HG03108 (cell line): Measurements from ENCODE around the gene GRK2.

Source experiments
- ATAC-seq: cut with Tn5 transposase; IDR thresholded peaks from one replicate; pipeline ENCODE4 v1.9.1; 2021; ENCODE audit warnings: moderate library complexity; ENCODE audit not compliant: unreplicated experiment

Gene GRK2

DNA sequence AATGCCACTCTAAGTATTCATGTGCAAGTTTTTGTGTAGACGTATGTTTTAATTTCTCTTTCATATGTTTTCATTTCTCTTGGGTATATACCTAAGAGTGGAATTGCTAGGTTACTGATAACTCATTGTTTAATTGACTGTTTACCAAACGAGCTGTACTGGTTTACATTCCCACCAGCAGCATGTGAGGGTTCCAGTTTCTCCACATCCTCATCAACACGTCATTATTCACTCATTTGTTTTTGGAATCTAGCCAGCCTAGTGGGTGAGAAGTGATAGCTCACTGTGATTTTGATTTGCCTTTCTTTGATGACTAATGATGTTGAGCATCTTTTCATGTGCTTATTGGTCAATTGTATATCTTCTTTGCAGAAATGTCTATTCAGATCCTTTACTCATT lies 26.8 kb downstream of the GRK2 start:
- ATAC-seq = no peak

DNA sequence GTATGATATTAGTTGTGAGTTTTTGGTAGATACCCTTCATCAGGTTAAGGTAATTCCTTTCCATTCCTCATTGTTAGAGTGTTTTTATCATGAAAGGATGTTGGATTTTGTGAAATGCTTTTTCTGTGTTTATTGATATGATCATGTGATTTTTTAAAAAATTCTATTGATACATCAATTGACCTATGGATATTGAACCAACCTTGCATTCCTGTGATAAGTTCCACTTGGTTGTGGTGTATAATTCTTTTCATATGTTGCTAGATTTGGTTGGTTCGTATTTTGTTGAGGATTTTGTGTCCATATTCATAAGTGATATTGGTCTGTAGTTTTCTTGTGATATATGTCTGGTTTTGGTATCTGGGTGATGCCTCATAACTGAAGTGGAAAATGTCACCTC lies 29.6 kb downstream of the GRK2 start:
- ATAC-seq = no peak

DNA sequence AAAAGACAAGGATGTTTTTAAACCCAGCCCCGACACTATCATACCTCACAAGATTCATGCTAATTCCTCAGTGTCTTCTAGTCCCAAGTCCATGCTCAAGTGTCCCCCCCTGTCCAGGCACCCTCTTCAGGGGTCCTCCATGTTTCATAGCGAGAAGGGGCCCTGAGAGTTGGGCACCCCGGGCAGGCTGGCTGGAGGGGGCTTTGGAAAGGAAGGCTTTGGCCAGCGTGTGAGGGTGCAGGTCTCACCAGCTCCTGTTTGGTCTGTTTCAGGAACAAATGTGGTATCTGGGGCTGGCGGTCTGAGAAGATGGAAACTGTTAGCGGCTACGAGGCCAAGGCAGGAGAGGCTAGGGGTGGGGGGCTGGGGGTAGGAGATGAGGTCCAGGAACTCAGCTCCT lies 32.5 kb downstream of the GRK2 start:
- no peak for ATAC-seq

DNA sequence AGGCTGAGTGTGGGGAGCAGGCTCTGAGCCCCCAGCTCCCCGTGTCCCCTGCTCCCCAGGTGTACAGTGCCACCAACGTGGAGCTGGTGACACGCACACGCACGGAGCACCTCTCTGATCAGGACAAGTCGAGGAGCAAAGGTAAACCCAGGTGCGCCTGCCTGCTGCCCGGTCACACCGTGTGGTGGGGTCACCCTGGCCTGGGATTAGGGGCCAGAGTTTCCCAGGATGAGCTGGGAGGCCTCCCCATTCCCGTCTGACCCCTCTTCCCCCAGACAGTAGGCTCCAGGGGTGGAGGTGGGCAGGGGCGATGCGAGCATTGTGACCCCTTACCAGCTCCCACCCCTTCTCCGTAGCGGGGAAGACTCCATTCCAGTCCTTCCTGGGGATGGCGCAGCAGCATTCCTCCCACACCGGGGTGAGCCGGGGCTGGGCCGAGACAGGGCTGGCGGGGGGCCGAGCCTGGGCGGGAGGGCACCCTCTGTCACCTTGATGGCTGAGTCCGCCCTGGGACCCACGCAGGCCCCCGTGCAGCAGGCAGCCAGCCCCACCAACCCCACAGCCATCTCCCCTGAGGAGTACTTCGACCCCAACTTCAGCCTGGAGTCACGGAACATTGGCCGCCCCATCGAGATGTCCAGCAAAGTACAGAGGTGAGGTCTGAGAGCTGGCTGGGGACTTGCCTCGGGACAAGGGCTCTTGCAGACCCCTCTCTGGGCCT lies 33.4 kb downstream of the GRK2 start:
- no peak for ATAC-seq

DNA sequence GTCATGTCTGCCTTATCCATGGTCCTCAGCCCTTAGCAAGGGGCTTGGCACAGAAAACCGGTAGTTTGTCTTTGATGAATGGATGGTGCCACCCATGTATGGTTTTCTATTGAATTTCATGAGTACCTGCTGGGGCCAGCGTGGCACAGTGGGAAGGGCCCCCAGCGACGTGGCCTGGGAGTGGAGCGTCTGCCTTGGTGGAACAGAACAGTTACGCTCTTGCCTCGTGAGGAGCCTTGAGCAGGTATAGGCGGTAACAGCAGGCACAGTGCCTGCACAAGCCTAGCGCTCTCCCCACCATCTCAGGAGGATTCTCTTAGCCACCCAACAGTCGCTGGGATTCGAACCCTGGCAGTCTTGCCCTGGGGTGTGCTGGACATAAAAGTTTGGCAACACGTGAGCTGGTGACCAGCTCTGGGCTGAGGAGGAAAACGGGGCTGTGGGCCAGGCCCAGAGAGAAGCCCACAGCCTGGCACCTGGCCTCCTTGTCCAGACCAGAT lies 34.0 kb downstream of the GRK2 start:
- no peak for ATAC-seq

DNA sequence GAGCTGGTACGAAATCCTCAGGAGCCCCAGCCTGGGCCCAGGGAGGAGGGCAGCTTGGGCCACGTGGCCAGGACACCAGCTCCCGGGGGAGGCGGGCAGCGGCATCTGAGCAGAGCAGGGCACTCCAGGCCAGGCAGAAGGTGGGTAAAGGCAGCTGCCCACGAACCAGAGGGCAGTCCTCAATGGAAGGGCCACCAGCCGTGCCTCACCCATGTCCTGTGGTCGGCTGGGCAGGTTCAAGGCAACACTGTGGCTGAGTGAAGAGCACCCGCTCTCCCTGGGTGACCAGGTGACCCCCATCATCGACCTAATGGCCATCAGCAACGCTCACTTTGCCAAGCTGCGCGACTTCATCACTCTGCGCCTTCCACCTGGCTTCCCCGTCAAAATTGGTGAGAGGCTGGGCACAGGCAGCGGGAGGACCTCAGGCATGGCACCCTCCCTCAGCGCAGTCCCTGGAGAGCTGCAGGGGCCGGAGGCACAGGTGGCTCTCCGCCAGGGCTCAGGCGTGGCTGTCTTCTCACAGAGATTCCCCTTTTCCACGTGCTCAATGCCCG lies 34.6 kb downstream of the GRK2 start:
- no peak for ATAC-seq

DNA sequence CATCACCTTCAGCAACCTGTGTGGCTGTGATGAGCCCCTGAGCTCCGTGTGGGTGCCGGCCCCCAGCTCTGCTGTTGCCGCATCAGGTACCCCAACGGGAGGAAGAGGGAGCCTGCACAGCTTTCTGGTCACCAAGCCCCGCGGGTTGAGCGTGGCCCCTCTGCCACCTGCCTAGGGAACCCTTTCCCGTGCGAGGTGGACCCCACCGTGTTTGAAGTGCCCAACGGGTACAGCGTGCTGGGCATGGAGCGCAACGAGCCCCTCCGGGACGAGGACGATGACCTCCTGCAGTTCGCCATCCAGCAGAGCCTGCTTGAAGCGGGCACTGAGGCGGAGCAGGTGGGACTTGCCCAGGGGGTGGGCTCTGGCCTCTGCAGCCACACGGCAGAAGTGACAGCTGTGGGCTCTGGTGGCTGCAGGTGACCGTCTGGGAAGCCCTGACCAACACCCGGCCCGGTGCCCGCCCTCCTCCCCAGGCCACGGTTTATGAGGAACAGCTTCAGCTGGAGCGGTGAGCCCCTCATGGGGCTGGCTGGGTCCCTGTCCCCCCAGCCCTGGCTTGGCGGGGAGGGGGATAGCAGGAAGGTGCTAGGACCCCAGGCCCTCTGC lies 35.1 kb downstream of the GRK2 start:
- ATAC-seq = no peak

DNA sequence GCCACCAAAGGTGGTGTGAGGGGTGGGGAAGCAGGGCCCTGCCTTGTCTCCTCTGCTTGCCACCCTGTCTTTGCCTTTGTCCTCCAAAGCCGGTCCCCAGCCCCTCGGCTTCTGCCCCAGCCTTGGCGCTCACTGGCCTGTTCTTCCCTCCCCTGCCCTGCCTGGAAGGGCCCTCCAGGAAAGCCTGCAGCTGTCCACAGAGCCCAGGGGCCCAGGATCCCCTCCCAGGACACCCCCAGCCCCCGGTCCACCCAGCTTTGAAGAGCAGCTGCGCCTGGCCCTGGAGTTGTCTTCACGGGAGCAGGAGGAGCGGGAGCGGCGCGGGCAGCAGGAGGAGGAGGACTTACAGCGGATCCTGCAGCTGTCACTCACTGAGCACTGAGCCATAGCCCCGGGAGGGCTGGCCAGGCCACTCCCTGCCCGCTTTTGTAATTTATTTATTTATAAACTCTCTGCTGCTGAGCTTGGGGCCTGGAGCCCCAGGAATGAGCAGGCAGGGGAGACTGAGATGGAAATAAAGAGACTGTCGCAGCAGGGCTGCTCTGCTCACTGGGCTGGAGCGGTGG lies 35.8 kb downstream of the GRK2 start:
- no peak for ATAC-seq

DNA sequence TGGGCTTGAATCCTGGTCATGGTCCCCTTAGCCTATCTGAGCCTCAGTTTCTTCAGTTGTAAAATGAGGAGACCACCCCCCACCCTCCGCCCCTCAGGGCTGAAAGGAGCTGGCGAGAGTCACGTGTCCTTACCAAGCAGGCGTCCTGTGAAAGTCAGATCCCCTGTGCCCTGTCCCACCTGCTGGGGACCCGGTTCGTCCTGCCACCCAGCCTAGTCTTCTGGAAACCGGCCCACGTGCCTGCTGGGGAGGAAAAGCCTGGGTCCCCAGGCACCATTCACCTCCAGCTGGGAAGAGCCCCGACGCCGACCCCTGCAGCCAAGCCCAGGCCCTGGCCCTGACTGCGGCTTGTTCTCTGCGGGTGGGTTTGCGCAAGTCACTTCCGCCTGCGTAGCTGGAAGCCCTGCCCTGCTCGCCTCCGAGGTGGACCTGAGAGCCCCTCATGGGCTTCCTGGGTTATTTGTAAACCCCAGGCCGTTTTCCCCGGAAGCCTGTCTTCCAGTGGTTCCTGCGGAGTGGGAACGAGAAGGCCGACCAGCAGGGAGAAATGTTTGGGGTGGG lies 36.4 kb downstream of the GRK2 start:
- no peak for ATAC-seq

DNA sequence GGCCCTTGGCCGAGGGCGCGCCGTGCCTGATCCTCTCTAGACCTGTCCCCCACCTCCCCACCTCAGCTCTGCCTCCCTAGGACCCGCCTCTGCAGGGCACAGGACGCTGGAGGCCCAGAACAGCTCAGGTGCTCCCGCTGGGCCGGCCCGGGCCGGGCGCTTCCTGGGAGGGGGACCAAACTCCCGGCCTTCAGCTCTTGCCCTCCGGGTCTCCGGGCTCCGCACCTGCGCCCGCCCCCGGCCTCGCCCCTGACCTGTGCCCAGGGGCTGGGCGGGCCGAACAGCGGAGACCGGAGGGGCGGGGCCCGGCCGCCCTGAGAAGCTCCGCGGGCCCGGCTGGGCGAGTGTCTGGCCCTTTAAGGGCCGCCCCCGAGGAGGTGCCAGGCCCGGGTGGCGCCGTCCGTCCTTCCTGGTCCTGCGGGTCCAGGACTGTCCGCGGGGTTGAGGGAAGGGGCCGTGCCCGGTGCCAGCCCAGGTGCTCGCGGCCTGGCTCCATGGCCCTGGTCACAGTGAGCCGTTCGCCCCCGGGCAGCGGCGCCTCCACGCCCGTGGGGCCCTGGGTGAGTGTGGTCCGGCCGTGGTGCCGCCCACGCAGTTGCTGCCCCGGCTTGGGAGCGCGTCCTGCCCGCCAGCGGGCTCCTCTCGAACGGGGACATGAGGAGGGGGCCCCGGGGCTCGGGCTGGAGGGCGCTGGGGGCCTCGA lies 37.0 kb downstream of the GRK2 start, which contains the start of gene SSH3:
TSS of gene SSH3 (plus strand) at position 399 of the 703 bp plus-strand sequence. CDS start at position 495, 96 bp downstream.
- no peak for ATAC-seq

DNA sequence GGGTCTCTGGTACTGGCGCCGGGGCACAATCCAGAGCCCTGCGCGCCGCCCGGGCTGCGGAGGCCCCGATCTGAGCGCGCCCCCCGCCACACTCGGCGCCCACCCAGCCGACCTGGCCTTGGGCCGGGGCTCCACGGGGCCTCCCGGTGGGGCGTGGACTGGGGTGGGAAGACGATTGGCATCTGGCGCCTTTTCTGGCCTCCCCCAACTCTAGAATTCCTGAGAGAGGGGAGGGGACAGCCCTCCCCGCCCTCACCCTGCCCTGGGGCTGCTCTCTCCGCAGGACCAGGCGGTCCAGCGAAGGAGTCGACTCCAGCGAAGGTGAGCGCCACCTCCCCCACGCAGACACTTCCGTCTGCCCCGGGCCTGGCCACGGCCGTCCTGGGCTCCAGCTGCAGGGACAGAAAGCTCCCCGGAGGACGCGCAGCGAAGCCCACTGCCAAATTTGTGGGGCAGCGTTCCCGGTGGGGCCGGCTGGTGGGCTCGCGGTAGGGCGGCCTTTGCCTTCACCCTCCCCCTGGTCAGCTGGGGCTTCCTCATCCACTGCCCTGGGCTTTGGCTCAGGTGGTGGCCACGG lies 37.6 kb downstream of the GRK2 start:
- no peak for ATAC-seq

DNA sequence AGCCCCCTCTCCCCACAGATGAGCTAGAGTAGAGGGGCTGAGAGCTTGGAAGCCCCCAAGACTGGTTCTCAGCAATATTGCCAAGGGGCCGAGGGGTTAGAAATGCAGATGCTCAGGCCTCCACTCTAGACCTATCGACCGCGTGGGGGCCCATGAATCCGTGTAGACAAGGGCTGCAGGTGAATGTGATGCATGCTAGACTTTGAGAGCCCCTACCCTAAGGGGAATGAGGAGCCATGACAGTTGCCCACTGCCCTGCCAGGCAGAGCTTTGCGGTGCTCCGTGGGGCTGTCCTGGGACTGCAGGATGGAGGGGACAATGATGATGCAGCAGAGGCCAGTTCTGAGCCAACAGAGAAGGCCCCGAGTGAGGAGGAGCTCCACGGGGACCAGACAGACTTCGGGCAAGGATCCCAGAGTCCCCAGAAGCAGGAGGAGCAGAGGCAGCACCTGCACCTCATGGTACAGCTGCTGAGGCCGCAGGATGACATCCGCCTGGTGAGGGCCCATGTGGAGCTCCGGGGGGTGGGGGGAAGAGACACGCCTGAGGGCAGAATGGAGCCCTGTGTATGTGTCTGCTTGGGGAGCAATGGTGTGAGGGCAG lies 38.3 kb downstream of the GRK2 start:
- ATAC-seq = no peak

DNA sequence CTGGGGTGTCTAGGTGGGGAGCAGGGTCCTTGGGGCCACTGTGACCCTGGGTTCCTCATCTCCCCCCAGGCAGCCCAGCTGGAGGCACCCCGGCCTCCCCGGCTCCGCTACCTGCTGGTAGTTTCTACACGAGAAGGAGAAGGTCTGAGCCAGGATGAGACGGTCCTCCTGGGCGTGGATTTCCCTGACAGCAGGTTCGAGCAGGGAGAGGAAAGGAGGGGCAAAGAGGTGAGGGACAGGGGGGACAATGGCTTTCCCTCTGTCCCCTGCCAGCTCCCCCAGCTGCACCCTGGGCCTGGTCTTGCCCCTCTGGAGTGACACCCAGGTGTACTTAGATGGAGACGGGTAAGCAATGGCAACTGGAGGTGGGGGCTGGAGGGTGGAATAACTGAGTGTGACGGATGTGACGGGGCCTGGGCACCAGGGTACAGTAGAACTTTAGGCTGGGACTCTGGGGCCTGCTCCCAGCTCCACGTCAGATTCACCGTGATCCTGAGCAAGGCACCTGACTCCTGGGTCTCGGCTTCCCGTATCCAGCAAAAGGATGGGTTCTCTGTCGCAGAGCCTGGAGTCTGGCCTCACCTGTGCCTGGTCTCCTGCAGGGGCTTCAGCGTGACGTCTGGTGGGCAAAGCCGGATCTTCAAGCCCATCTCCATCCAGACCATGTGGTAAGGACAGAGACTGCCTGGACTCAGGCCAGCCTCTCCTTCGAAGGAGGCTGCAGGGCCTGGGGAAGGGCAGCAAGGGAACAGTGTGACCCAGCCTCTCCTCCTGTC lies 40.7 kb downstream of the GRK2 start:
- no peak for ATAC-seq

DNA sequence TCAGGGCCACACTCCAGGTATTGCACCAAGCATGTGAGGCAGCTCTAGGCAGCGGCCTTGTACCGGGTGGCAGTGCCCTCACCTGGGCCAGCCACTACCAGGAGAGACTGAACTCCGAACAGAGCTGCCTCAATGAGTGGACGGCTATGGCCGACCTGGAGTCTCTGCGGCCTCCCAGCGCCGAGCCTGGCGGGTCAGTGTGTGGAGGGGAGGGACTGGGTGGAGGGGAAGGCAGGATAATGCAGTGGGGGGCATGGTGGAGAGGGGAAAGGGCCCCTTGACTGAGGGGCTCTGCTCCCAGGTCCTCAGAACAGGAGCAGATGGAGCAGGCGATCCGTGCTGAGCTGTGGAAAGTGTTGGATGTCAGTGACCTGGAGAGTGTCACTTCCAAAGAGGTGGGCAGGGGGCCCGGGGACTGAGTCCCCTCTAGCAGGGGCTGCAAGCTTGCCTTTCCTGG lies 41.3 kb downstream of the GRK2 start:
- no peak for ATAC-seq

DNA sequence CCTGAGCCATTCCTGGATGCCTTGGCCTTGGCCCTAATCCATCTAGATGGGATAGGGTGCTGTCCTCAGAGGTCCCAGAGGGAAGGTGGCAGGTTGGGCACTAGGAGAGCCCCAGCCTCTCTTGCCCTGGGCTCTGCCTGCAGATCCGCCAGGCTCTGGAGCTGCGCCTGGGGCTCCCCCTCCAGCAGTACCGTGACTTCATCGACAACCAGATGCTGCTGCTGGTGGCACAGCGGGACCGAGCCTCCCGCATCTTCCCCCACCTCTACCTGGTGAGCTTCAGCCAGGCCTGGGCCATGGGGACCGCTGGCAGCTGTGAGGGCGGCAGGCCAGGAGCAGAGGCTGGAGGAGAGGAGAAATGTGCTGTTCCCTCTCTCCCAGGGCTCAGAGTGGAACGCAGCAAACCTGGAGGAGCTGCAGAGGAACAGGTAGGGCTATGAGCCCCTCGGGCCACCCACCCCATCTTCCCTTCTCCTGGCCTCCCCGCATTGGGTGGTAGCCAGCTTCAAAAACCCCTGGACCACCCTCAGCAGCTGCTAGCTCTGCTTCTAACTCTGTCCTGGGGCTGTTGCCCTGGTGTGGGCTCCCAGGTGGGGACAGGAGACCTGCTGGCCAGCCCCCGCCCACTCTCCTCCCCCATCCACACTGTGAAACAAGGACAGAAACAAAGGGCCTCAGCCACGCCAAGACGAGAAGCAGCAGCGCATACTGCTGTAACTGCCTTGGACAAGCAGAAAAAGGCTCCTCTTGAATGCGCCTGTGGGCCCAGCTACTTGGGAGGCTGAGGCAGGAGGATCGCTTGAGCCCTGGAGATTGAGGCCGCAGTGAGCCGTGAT lies 42.0 kb downstream of the GRK2 start:
- ATAC-seq = no peak

DNA sequence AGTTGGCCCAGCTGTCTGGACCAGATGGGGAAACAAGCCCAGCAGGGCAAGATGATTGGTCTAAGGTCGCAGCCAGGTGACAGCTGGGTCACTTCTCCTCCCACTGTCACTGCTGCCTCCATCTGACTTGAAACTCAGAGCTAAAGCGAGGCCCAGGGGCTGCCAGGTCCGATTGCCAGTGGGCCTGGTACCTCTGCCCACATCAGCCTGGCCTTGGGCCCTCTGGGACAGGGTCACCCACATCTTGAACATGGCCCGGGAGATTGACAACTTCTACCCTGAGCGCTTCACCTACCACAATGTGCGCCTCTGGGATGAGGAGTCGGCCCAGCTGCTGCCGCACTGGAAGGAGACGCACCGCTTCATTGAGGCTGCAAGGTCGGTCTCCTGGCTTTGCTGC lies 42.9 kb downstream of the GRK2 start:
- ATAC-seq = no peak

DNA sequence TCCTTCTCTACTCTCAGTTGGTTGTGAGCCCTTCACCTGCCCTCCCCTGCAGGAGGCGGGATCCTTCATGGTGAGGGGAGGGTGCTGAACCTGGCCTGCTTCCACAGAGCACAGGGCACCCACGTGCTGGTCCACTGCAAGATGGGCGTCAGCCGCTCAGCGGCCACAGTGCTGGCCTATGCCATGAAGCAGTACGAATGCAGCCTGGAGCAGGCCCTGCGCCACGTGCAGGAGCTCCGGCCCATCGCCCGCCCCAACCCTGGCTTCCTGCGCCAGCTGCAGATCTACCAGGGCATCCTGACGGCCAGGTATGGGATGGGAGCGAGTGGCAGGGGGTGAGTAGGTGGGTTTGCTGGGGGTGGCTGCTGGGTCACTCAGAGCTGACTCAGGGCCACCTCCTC lies 43.4 kb downstream of the GRK2 start:
- no peak for ATAC-seq

DNA sequence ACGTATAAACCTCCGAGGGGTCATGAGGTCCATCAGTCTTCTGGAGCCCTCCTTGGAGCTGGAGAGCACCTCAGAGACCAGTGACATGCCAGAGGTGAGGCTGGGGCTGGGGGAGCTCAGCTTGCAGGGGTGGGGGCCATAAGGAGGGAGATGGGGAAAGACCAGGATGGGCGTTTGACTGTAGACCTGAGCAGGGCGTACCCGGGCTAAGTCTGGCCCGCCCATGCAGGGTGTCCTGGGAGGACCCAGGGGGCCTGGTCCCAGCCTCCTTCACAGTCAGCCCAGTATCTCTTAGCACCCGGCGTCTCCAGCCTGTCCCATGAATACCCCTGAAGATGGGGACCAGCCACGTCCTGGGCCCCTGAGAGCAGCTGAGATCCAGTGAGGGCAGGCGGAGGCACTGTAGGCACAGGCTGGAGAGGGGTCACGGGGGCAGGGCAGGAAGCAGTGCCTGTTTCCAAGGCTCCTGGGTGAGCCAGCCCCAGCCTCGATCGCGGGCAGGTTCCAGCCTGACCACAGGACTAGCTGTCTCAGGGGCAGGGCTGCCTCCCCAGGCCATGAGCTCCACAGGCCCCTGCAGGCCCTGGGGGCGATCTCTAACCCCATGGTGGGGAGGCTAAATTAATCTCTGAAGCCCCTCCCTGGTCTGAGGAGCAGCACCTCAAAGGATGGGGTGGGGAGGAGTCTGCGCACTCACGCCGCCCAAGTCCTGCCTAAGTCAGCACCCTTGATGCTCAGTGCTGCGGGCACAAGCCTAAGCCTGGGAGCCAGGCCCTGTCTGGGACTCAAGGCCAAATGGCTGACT lies 44.2 kb downstream of the GRK2 start:
- ATAC-seq = no peak
